ENCODE results near the gene NXF1. TPM values are rescaled to one million over a fixed set of nuclear protein-coding genes. Genes with fewer than 3 reads are reported as not detected.
A peak's percentile ranks its signal among the peaks of the same experiment; 100 is the strongest.

NXF1 gene
- total and polyA plus RNA-seq, 2 of the 13 experiments (the other 11 are each of a cell fraction or from before 2014, with no cell fraction given), result 30.4 to 30.9 TPM

DNA sequence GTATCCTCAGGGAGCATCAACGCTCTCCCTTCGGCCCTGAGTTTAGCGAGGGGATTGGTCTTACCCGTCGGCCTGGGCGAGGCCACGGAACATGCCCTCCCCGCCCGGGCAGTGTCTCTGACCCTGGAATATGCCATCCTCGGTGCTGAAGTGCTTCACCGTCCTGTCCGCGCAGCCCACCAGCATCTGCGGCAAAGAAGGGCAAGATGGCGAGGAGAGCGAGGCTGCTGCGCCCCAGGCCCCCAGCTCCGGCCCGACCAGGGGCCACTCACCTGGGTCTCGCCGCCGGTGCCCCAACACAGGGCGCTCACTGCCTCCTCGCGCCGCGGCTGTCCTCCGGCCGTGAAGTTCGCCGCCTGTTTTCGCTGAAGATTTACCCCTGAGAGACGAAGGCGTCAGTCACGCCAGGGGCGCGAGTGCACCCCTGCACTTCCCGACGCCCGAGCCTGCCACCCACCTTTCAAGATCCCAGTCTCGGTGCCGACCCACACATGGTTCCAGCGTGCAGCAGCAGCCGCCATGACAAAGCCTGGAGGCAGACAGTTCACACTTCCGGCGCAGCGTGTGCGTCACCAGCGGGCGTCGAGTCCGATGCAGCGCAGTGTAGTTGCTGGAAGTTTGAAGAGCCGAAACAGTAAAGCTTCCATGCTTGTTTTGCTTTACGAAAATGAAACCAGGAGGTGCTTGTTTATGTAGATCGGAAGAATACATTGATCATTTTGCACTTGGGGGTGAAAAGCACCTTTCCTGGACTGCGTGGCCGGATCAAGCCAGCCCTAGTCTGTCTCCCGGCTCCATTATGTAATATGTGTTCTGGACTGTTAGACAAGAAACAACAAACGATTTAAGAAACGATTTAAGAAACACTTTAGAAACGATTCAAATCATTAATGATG, 34.1 kb upstream of the NXF1 start, which contains the start of gene WDR74 (continued):
- peak; percentile 64 for TF ChIP-seq ARNT2 (CRISPR knock-in tag; IDR thresholded peaks at IDR 0.05; ENCODE audit: low read depth)
- no peak for TF ChIP-seq HHEX (CRISPR knock-in tag; IDR thresholded peaks at IDR 0.05)
- TF ChIP-seq, protein P1, sequence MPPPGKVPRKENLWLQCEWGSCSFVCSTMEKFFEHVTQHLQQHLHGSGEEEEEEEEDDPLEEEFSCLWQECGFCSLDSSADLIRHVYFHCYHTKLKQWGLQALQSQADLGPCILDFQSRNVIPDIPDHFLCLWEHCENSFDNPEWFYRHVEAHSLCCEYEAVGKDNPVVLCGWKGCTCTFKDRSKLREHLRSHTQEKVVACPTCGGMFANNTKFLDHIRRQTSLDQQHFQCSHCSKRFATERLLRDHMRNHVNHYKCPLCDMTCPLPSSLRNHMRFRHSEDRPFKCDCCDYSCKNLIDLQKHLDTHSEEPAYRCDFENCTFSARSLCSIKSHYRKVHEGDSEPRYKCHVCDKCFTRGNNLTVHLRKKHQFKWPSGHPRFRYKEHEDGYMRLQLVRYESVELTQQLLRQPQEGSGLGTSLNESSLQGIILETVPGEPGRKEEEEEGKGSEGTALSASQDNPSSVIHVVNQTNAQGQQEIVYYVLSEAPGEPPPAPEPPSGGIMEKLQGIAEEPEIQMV (CRISPR knock-in tag; IDR thresholded peaks at IDR 0.05; ENCODE audit: low read depth), result peak; percentile 81; the same call in 1 of the 2 replicates
- no peak for TF ChIP-seq FOXJ3 (CRISPR knock-in tag; IDR thresholded peaks at IDR 0.05; ENCODE audit: borderline replicate concordance)
- peak; percentile 54; the same call in 1 of the 2 replicates for TF ChIP-seq GMEB2 (CRISPR knock-in tag; IDR thresholded peaks at IDR 0.05; ENCODE audit: low read depth)
- TF ChIP-seq SYNCRIP (IDR thresholded peaks at IDR 0.05; ENCODE audit: insufficient read depth, low read depth, low read length), result no peak
- peak; percentile 63; the same call in 1 of the 2 replicates for TF ChIP-seq ZNF724P (CRISPR knock-in tag; IDR thresholded peaks at IDR 0.05; ENCODE audit: borderline replicate concordance)
- peak; percentile 97 for TF ChIP-seq KDM2A (CRISPR knock-in tag; IDR thresholded peaks at IDR 0.05; ENCODE audit: borderline replicate concordance, low read depth)
- no peak for TF ChIP-seq SETDB1 (CRISPR knock-in tag; IDR thresholded peaks at IDR 0.05; ENCODE audit: borderline replicate concordance)
- no peak for TF ChIP-seq SCMH1 (CRISPR knock-in tag; IDR thresholded peaks at IDR 0.05; ENCODE audit: borderline replicate concordance)
- peak; percentile 67; the same call in 1 of the 2 replicates for TF ChIP-seq ZNF614 (CRISPR knock-in tag; IDR thresholded peaks at IDR 0.05; ENCODE audit: borderline replicate concordance)
- peak; percentile 22; the same call in 1 of the 2 replicates for TF ChIP-seq ZBTB42 (CRISPR knock-in tag; IDR thresholded peaks at IDR 0.05)
- TF ChIP-seq, protein P2, sequence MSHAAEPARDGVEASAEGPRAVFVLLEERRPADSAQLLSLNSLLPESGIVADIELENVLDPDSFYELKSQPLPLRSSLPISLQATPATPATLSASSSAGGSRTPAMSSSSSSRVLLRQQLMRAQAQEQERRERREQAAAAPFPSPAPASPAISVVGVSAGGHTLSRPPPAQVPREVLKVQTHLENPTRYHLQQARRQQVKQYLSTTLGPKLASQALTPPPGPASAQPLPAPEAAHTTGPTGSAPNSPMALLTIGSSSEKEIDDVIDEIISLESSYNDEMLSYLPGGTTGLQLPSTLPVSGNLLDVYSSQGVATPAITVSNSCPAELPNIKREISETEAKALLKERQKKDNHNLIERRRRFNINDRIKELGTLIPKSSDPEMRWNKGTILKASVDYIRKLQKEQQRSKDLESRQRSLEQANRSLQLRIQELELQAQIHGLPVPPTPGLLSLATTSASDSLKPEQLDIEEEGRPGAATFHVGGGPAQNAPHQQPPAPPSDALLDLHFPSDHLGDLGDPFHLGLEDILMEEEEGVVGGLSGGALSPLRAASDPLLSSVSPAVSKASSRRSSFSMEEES (CRISPR knock-in tag; IDR thresholded peaks at IDR 0.05), result no peak
- peak; percentile 32; the same call in 1 of the 2 replicates for TF ChIP-seq NFIC (IDR thresholded peaks at IDR 0.05; ENCODE audit: low read length)
- no peak for TF ChIP-seq HMGA1 (CRISPR knock-in tag; conservative IDR thresholded peaks at IDR 0.05)
- no peak for TF ChIP-seq KAT2B (IDR thresholded peaks at IDR 0.05; ENCODE audit: borderline replicate concordance, low read depth, low read length)
- peak; percentile 80; the same call in 1 of the 2 replicates for TF ChIP-seq ZSCAN9 (CRISPR knock-in tag; IDR thresholded peaks at IDR 0.05; ENCODE audit: borderline replicate concordance)
- TF ChIP-seq ZNF34 (CRISPR knock-in tag; IDR thresholded peaks at IDR 0.05; ENCODE audit: borderline replicate concordance), result peak; percentile 74; the same call in 1 of the 2 replicates
- no peak for TF ChIP-seq ZNF562 (CRISPR knock-in tag; IDR thresholded peaks at IDR 0.05; ENCODE audit: borderline replicate concordance)
- peak; percentile 95 for TF ChIP-seq THAP11 (CRISPR knock-in tag; IDR thresholded peaks at IDR 0.05)
- peak; percentile 93; the same call in 1 of the 2 replicates for TF ChIP-seq ZIK1 (CRISPR knock-in tag; IDR thresholded peaks at IDR 0.05; ENCODE audit: borderline replicate concordance, low read depth)
- no peak for TF ChIP-seq ZNF10 (CRISPR knock-in tag; IDR thresholded peaks at IDR 0.05; ENCODE audit: borderline replicate concordance, low read depth)
- peak; percentile 44; the same call in 1 of the 2 replicates for TF ChIP-seq FOXC1 (CRISPR knock-in tag; IDR thresholded peaks at IDR 0.05; ENCODE audit: borderline replicate concordance)
- no peak for TF ChIP-seq PBX2 (CRISPR knock-in tag; IDR thresholded peaks at IDR 0.05)
